Measurements from ENCODE around the gene PDE10A.

The PDE10A gene

GRCh38 chr6:165345700-165346099 is 317.3 kb downstream of the PDE10A start:
- H3K4me2 ChIP-seq (ENCODE audit: insufficient read depth, low read length) = no peak overlapping the region
- no peak overlapping the region for H2AFZ ChIP-seq (ENCODE audit: low read depth, low read length)
- no peaks in the 10 kb centered on the region for H3K79me2 ChIP-seq (ENCODE audit: insufficient read depth, low read length)
- peaks cover 9% of the 10 kb centered on the region for H3K9me3 ChIP-seq (ENCODE audit: insufficient read depth, low read length, severe bottlenecking)
- H3K9ac ChIP-seq (ENCODE audit: low read depth, low read length) = no peak overlapping the region
- ATAC-seq (ENCODE audit: insufficient read depth, low read depth) (no peak), DNase-seq (no peak)
- no peaks in the 10 kb centered on the region for H3K36me3 ChIP-seq (ENCODE audit: insufficient read depth, low read length)
- no peak for TF ChIP-seq EZH2 (IDR thresholded peaks at IDR 0.05; ENCODE audit: borderline replicate concordance, low read depth, low read length, severe bottlenecking)
- no peak for TF ChIP-seq CTCF (IDR thresholded peaks at IDR 0.05; ENCODE audit: borderline replicate concordance, extremely low read depth, low read length, poor library complexity, severe bottlenecking)
- no peak overlapping the region for H3K27ac ChIP-seq (ENCODE audit: low read length)
- no peaks in the 10 kb centered on the region for H4K20me1 ChIP-seq (ENCODE audit: insufficient read depth, low read length)
- no peaks in the 10 kb centered on the region for H3K4me1 ChIP-seq (ENCODE audit: insufficient read depth, low read length)
- no peak overlapping the region for H3K4me3 ChIP-seq (ENCODE audit: low read depth in 1 of 2, low read length in 2 of 2)
- no peaks in the 10 kb centered on the region for H3K27me3 ChIP-seq (ENCODE audit: insufficient read depth, low read length, poor library complexity)

GRCh38 chr6:165340532-165340931 is 322.5 kb downstream of the PDE10A start:
- Histone ChIP-seq H3K27ac (ENCODE audit: low read length) (no peak overlapping the region), H3K9ac (ENCODE audit: low read depth, low read length) (no peak overlapping the region), H3K79me2 (ENCODE audit: insufficient read depth, low read length) (no peaks in the 10 kb centered on the region), H3K9me3 (ENCODE audit: insufficient read depth, low read length, severe bottlenecking) (no peaks in the 10 kb centered on the region), H2AFZ (ENCODE audit: low read depth, low read length) (no peak overlapping the region), H4K20me1 (ENCODE audit: insufficient read depth, low read length) (no peaks in the 10 kb centered on the region), H3K27me3 (ENCODE audit: insufficient read depth, low read length, poor library complexity) (no peaks in the 10 kb centered on the region), H3K4me3 (ENCODE audit: low read depth in 1 of 2, low read length in 2 of 2) (no peak overlapping the region), H3K4me1 (ENCODE audit: insufficient read depth, low read length) (no peaks in the 10 kb centered on the region), H3K36me3 (ENCODE audit: insufficient read depth, low read length) (no peaks in the 10 kb centered on the region), H3K4me2 (ENCODE audit: insufficient read depth, low read length) (no peak overlapping the region)
- ATAC-seq (ENCODE audit: insufficient read depth, low read depth) = no peak
- TF ChIP-seq EZH2 (IDR thresholded peaks at IDR 0.05; ENCODE audit: borderline replicate concordance, low read depth, low read length, severe bottlenecking) = no peak
- no peak for TF ChIP-seq CTCF (IDR thresholded peaks at IDR 0.05; ENCODE audit: borderline replicate concordance, extremely low read depth, low read length, poor library complexity, severe bottlenecking)
- no peak for DNase-seq

- no peak overlapping the region for H3K4me3 ChIP-seq (ENCODE audit: low read depth in 1 of 2, low read length in 2 of 2)
- TF ChIP-seq CTCF (IDR thresholded peaks at IDR 0.05; ENCODE audit: borderline replicate concordance, extremely low read depth, low read length, poor library complexity, severe bottlenecking) (no peak), EZH2 (IDR thresholded peaks at IDR 0.05; ENCODE audit: borderline replicate concordance, low read depth, low read length, severe bottlenecking) (no peak)
- no peaks in the 10 kb centered on the region for H3K27me3 ChIP-seq (ENCODE audit: insufficient read depth, low read length, poor library complexity)
- no peaks in the 10 kb centered on the region for H3K79me2 ChIP-seq (ENCODE audit: insufficient read depth, low read length)
- no peaks in the 10 kb centered on the region for H3K36me3 ChIP-seq (ENCODE audit: insufficient read depth, low read length)
- H3K27ac ChIP-seq (ENCODE audit: low read length) = no peak overlapping the region
- H2AFZ ChIP-seq (ENCODE audit: low read depth, low read length) = no peak overlapping the region
- H3K9ac ChIP-seq (ENCODE audit: low read depth, low read length) = no peak overlapping the region
- ATAC-seq (ENCODE audit: insufficient read depth, low read depth) (no peak), DNase-seq (no peak)
- no peaks in the 10 kb centered on the region for H3K4me1 ChIP-seq (ENCODE audit: insufficient read depth, low read length)
- peaks cover 13% of the 10 kb centered on the region for H3K9me3 ChIP-seq (ENCODE audit: insufficient read depth, low read length, severe bottlenecking)
- H4K20me1 ChIP-seq (ENCODE audit: insufficient read depth, low read length) = no peaks in the 10 kb centered on the region
- H3K4me2 ChIP-seq (ENCODE audit: insufficient read depth, low read length) = no peak overlapping the region
These were observed 337.4 kb downstream of the PDE10A start for GRCh38 chr6:165325609-165326008.

Data from DND-41 (cell line).